Measurements from ENCODE around the gene AMER2.

Gene AMER2

GRCh38 chr13:25171517-25172302 lies at the start of gene AMER2:
Gene AMER2 (minus strand): TSS chr13:25172288. CDS start chr13:25171619, 669 bp downstream.
- H3K4me3 ChIP-seq (replicated peaks; ENCODE audit: low read depth, low read length) = peak within 1 kb of the TSS; percentile 36
- no peak for TF ChIP-seq CTCF (IDR thresholded peaks at IDR 0.05; ENCODE audit: low read length, missing control alignments)
- peak; percentile 16 for DNase-seq (ENCODE audit: low read depth)

- no peak for TF ChIP-seq CTCF (IDR thresholded peaks at IDR 0.05; ENCODE audit: low read length, missing control alignments)
- no peak for DNase-seq (ENCODE audit: low read depth)
Observed at GRCh38 chr13:25218019-25218418, 45.9 kb upstream of the AMER2 start.

GRCh38 chr13:25217023-25217885 lies 45.2 kb upstream of the AMER2 start:
- peak; percentile 45 for DNase-seq (ENCODE audit: low read depth)
- H3K4me3 ChIP-seq (replicated peaks; ENCODE audit: low read depth, low read length) = no peak overlapping the region
- no peak for TF ChIP-seq CTCF (IDR thresholded peaks at IDR 0.05; ENCODE audit: low read length, missing control alignments)

More at GRCh38 chr13:25218019-25218418, 45.9 kb upstream of the AMER2 start:
- H3K4me3 ChIP-seq (replicated peaks; ENCODE audit: low read depth, low read length) = no peak overlapping the region

- no peak overlapping the region for H3K4me3 ChIP-seq (replicated peaks; ENCODE audit: low read depth, low read length)
- TF ChIP-seq CTCF (IDR thresholded peaks at IDR 0.05; ENCODE audit: low read length, missing control alignments) = no peak
- no peak for DNase-seq (ENCODE audit: low read depth)
Observed at GRCh38 chr13:25215253-25215575, 43.1 kb upstream of the AMER2 start.

GRCh38 chr13:25214491-25215252 lies 42.6 kb upstream of the AMER2 start:
- peak; percentile 16 for TF ChIP-seq CTCF (IDR thresholded peaks at IDR 0.05; ENCODE audit: low read length, missing control alignments)
- peak; percentile 55 for DNase-seq (ENCODE audit: low read depth)
- no peak overlapping the region for H3K4me3 ChIP-seq (replicated peaks; ENCODE audit: low read depth, low read length)

GRCh38 chr13:25213715-25214114 lies 41.6 kb upstream of the AMER2 start:
- H3K4me3 ChIP-seq (replicated peaks; ENCODE audit: low read depth, low read length) = no peak overlapping the region
- no peak for TF ChIP-seq CTCF (IDR thresholded peaks at IDR 0.05; ENCODE audit: low read length, missing control alignments)
- DNase-seq (ENCODE audit: low read depth) = no peak

All from fibroblast of pulmonary artery (primary cell).